IMR-90 (cell line): ENCODE data around the gene KCNK3. TPM values are rescaled to one million over a fixed set of nuclear protein-coding genes. Genes with fewer than 3 reads are reported as not detected.

Experiments used
- ATAC-seq: fragments of 200-7000 bp; cut with Tn5 transposase; 2 replicates; pipeline ENCODE4 v1.9.1; 2020; ENCODE audit warnings: low read depth, mild to moderate bottlenecking, moderate library complexity
- BruUV-seq: library from RNA; stranded (reverse); fragments of 400-500 nt; replicated peaks from 2 replicates; lab custom pipeline; 2021; lab: Mats Ljungman, UMichigan
- CTCF ChIA-PET: fragments of 300-600 bp; formaldehyde crosslinking; extraction: SDS; loops from one replicate; lab custom pipeline; 2021; ENCODE audit warnings: antibody characterized with exemption; lab: Yijun Ruan, JAX
- POLR2A ChIA-PET: fragments of 300-600 bp; sonication (Branson Sonifier 250); formaldehyde crosslinking; loops from one replicate; lab custom pipeline; 2022; ENCODE audit warnings: antibody characterized with exemption; ENCODE audit not compliant: unreplicated experiment; lab: Charles Lee
- DNase-seq: peaks from one replicate; pipeline ENCODE4 v3.0.0; 2013
- H2AFZ ChIP-seq: replicated peaks from 2 replicates; pipeline ENCODE3; 2013; ENCODE audit warnings: low read length, mild to moderate bottlenecking; ENCODE audit not compliant: poor library complexity
- H2AK5ac ChIP-seq: 2 replicates; pipeline ENCODE4 v1.6.1; 2013; ENCODE audit warnings: low read depth, low read length, inconsistent platforms
- H2AK9ac ChIP-seq: replicated peaks from 2 replicates; pipeline ENCODE3; 2013; ENCODE audit warnings: mild to moderate bottlenecking, low read depth, low read length, moderate library complexity; ENCODE audit not compliant: poor library complexity
- H2BK120ac ChIP-seq: 2 replicates; pipeline ENCODE4 v1.6.1; 2013; ENCODE audit warnings: low read depth, low read length, inconsistent platforms
- H2BK15ac ChIP-seq: 3 replicates; pipeline ENCODE4 v1.6.1; 2013; ENCODE audit warnings: low read depth, low read length, inconsistent platforms
- H2BK20ac ChIP-seq: 2 replicates; pipeline ENCODE4 v1.6.1; 2013; ENCODE audit warnings: low read depth, mild to moderate bottlenecking, inconsistent platforms, low read length, moderate library complexity
- H2BK5ac ChIP-seq: 2 replicates; pipeline ENCODE4 v1.6.1; 2013; ENCODE audit warnings: mild to moderate bottlenecking, low read depth, low read length, inconsistent platforms; ENCODE audit not compliant: poor library complexity, severe bottlenecking
- H3K14ac ChIP-seq: replicated peaks from 2 replicates; pipeline ENCODE4 v1.6.1; 2013; ENCODE audit warnings: low read depth, low read length, inconsistent platforms
- H3K18ac ChIP-seq: 2 replicates; pipeline ENCODE4 v1.6.1; 2013; ENCODE audit warnings: low read depth, low read length, control low read depth
- H3K23ac ChIP-seq: 2 replicates; pipeline ENCODE4 v1.6.1; 2013; ENCODE audit warnings: low read depth, low read length, inconsistent platforms
- H3K27ac ChIP-seq: 2 replicates; pipeline ENCODE4 v1.5.1; 2013; ENCODE audit warnings: mild to moderate bottlenecking, control low read depth, low read length; ENCODE audit not compliant: insufficient read depth
- H3K27me3 ChIP-seq: 2 replicates; pipeline ENCODE4 v1.6.1; 2013; ENCODE audit warnings: low read length; ENCODE audit not compliant: control insufficient read depth, insufficient read depth
- H3K36me3 ChIP-seq: 2 replicates; pipeline ENCODE4 v1.6.1; 2013; ENCODE audit warnings: low read length, mixed read lengths; ENCODE audit not compliant: control insufficient read depth, insufficient read depth
- H3K4ac ChIP-seq: 2 replicates; pipeline ENCODE4 v1.6.1; 2013; ENCODE audit warnings: low read depth, low read length, inconsistent platforms
- H3K4me1 ChIP-seq: 2 replicates; pipeline ENCODE4 v1.6.1; 2013; ENCODE audit warnings: low read length, mixed read lengths; ENCODE audit not compliant: control insufficient read depth, insufficient read depth
- H3K4me2 ChIP-seq: 2 replicates; pipeline ENCODE4 v1.6.1; 2013; ENCODE audit warnings: low read depth, mild to moderate bottlenecking, control low read depth, low read length, moderate library complexity
- H3K4me3 ChIP-seq: 2 replicates; pipeline ENCODE4 v1.5.1; 2013; ENCODE audit warnings: low read depth, mild to moderate bottlenecking, control low read depth, low read length, moderate library complexity; ENCODE audit not compliant: insufficient read depth
- H3K56ac ChIP-seq: 2 replicates; pipeline ENCODE4 v1.6.1; 2013; ENCODE audit warnings: low read length, inconsistent platforms; ENCODE audit not compliant: insufficient read depth; ENCODE audit errors: extremely low read depth
- H3K79me1 ChIP-seq, 2 experiments: 2 replicates each; pipeline ENCODE4 v1.6.1; 2013; ENCODE audit warnings: low read length in 2 of 2, inconsistent platforms in 1 of 2, low read depth in 1 of 2
- H3K9ac ChIP-seq: 2 replicates; pipeline ENCODE4 v1.6.1; 2013; ENCODE audit warnings: low read depth, low read length, control low read depth
- H3K9me1 ChIP-seq: 2 replicates; pipeline ENCODE4 v1.6.1; 2013; ENCODE audit warnings: low read length, inconsistent platforms; ENCODE audit not compliant: insufficient read depth
- H3K9me3 ChIP-seq: 2 replicates; pipeline ENCODE4 v1.6.1; 2013; ENCODE audit warnings: low read length; ENCODE audit not compliant: control insufficient read depth, insufficient read depth
- H4K20me1 ChIP-seq: 2 replicates; pipeline ENCODE4 v1.6.1; 2013; ENCODE audit warnings: low read length, inconsistent platforms; ENCODE audit not compliant: insufficient read depth
- H4K5ac ChIP-seq: 2 replicates; pipeline ENCODE4 v1.6.1; 2013; ENCODE audit warnings: mild to moderate bottlenecking, low read depth, low read length, control low read depth
- H4K8ac ChIP-seq, 2 experiments: 2 replicates each; pipeline ENCODE4 v1.6.1; 2013; ENCODE audit warnings: low read depth in 2 of 2, low read length in 2 of 2, control low read depth in 1 of 2, inconsistent platforms in 1 of 2
- H4K91ac ChIP-seq: 2 replicates; pipeline ENCODE4 v1.6.1; 2013; ENCODE audit warnings: low read depth, low read length, inconsistent platforms; ENCODE audit not compliant: insufficient read depth
- BHLHE40 ChIP-seq: fragments of 150-350 bp; IDR thresholded peaks from 2 replicates; pipeline ENCODE4 v1.6.1; 2016; ENCODE audit warnings: mild to moderate bottlenecking, low read depth, low read length
- CEBPB ChIP-seq: IDR thresholded peaks from 2 replicates; pipeline ENCODE4 v1.6.1; 2012; ENCODE audit warnings: low read depth, low read length, improper control_type of control experiment
- CHD1 ChIP-seq: IDR thresholded peaks from 2 replicates; pipeline ENCODE4 v1.6.1; 2012; ENCODE audit warnings: low read depth, low read length, improper control_type of control experiment
- CTCF ChIP-seq: conservative IDR thresholded peaks from 2 replicates; pipeline ENCODE4 v1.5.1; 2012; ENCODE audit warnings: mild to moderate bottlenecking, low read depth, low read length, improper control_type of control experiment
- FOS ChIP-seq: fragments of 150-350 bp; IDR thresholded peaks from 2 replicates; pipeline ENCODE4 v1.6.1; 2016; ENCODE audit warnings: low read depth, low read length
- MAFK ChIP-seq: IDR thresholded peaks from 2 replicates; pipeline ENCODE4 v1.6.1; 2012; ENCODE audit warnings: low read depth, low read length, improper control_type of control experiment
- MAZ ChIP-seq: IDR thresholded peaks from 2 replicates; pipeline ENCODE4 v1.6.1; 2012; ENCODE audit warnings: low read depth, mild to moderate bottlenecking, low read length, improper control_type of control experiment, moderate library complexity, borderline replicate concordance
- MXI1 ChIP-seq: IDR thresholded peaks from 2 replicates; pipeline ENCODE4 v1.6.1; 2012; ENCODE audit warnings: low read depth, mild to moderate bottlenecking, low read length, moderate library complexity, borderline replicate concordance
- NFE2L2 ChIP-seq: fragments of 150-350 bp; IDR thresholded peaks from 2 replicates; pipeline ENCODE4 v1.6.1; 2016; ENCODE audit warnings: low read depth, mild to moderate bottlenecking, low read length
- POLR2A ChIP-seq: IDR thresholded peaks from 2 replicates; pipeline ENCODE4 v1.6.1; 2012; ENCODE audit warnings: mild to moderate bottlenecking, low read depth, low read length
- RAD21 ChIP-seq: IDR thresholded peaks from 2 replicates; pipeline ENCODE4 v1.6.1; 2012; ENCODE audit warnings: low read length, improper control_type of control experiment
- RCOR1 ChIP-seq: IDR thresholded peaks from 2 replicates; pipeline ENCODE4 v1.6.1; 2012; ENCODE audit warnings: mild to moderate bottlenecking, low read length, improper control_type of control experiment; ENCODE audit not compliant: insufficient replicate concordance
- RFX5 ChIP-seq: IDR thresholded peaks from 2 replicates; pipeline ENCODE4 v1.8.0; 2012; ENCODE audit warnings: low read depth, mild to moderate bottlenecking, low read length, moderate library complexity
- SMC3 ChIP-seq: fragments of 150-350 bp; IDR thresholded peaks from 2 replicates; pipeline ENCODE4 v1.6.1; 2016; ENCODE audit warnings: low read depth, mild to moderate bottlenecking, antibody characterized with exemption, low read length, moderate library complexity
- USF2 ChIP-seq: fragments of 150-350 bp; IDR thresholded peaks from 2 replicates; pipeline ENCODE4 v1.6.1; 2017; ENCODE audit warnings: mild to moderate bottlenecking, antibody characterized with exemption, low read length, low read depth
- WGBS, 2 experiments: methylation state at CpG; one replicate each; pipeline versions ENCODE4 v1.1.5 to v1.1.7; 2013; ENCODE audit warnings: missing lambda C conversion rate in 2 of 2; ENCODE audit not compliant: insufficient read length in 1 of 2; ENCODE audit errors: extremely low coverage in 2 of 2; 5-methylcytosine and 5-hydroxymethylcytosine counted together
- dilution Hi-C: fragments of 300-500 bp; cut with HindIII; formaldehyde crosslinking; loops from one replicate; pipeline ENCODE4 v1.14.3; 2018; ENCODE audit warnings: low sequenced_read_pairs; ENCODE audit not compliant: unreplicated experiment
- in situ Hi-C: fragments of 300-500 bp; cut with MboI; formaldehyde crosslinking; loops from 3 replicates; pipeline ENCODE4 v1.14.3; 2019; ENCODE audit warnings: low sequenced_read_pairs, inconsistent platforms, mixed read lengths
- intact Hi-C: fragments of 100-400 bp; cut with micrococcal nuclease; formaldehyde crosslinking; loops from 2 replicates; pipeline ENCODE4 v1.10.0; 2022
- polyA plus RNA-seq, 3 experiments: library from polyadenylated mRNA; depleted of rRNA; stranded (reverse); fragments of >200 nt; gene quantifications; 2 replicates each; pipeline ENCODE4 v1.2.3, GENCODE V29; 2012; ENCODE audit warnings: low replicate concordance in 1 of 3
- total RNA-seq: library from RNA; depleted of rRNA; stranded (reverse); fragments of >200 nt; gene quantifications from 2 replicates; pipeline ENCODE4 v1.2.3, GENCODE V29; 2012
- TF ChIP-seq, protein P1 (sequence below): fragments of 150-350 bp; IDR thresholded peaks from 2 replicates; pipeline ENCODE4 v1.6.1; 2016; ENCODE audit warnings: low read depth, mild to moderate bottlenecking, low read length, moderate library complexity, borderline replicate concordance

Gene KCNK3
- total and polyA plus RNA-seq, 2 of the 4 experiments (the other 2 are of a cell fraction): under 0.01 to 0.03 TPM

- in situ Hi-C loops: no loop called here
- CTCF ChIA-PET: interaction anchor here (0.6 to 0.7 kb wide), 2 partner anchors 23 to 362 kb away, joined by 3 read pairs; no protein-coding TSS in a partner anchor
- TF ChIP-seq FOS (no peak), MXI1 (no peak), USF2 (no peak), RAD21 (no peak), BHLHE40 (no peak), RCOR1 (no peak), POLR2A (no peak), NFE2L2 (no peak), RFX5 (no peak), CHD1 (no peak), MAFK (no peak), CEBPB (no peak), CTCF (no peak), SMC3 (no peak), MAZ (no peak)
- TF ChIP-seq, protein P1, sequence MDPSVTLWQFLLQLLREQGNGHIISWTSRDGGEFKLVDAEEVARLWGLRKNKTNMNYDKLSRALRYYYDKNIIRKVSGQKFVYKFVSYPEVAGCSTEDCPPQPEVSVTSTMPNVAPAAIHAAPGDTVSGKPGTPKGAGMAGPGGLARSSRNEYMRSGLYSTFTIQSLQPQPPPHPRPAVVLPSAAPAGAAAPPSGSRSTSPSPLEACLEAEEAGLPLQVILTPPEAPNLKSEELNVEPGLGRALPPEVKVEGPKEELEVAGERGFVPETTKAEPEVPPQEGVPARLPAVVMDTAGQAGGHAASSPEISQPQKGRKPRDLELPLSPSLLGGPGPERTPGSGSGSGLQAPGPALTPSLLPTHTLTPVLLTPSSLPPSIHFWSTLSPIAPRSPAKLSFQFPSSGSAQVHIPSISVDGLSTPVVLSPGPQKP: no peak
These were observed 14.5 kb upstream of the KCNK3 start for GRCh38 chr2:26678035-26678434.

More at GRCh38 chr2:26678035-26678434, 14.5 kb upstream of the KCNK3 start:
- no peak overlapping the region for H2AK9ac ChIP-seq
- WGBS, 2 experiments: no CpG with 5 or more reads among the region's 4 CpGs
- H2BK120ac ChIP-seq: no peak overlapping the region
- no peak overlapping the region for H4K5ac ChIP-seq
- H3K56ac ChIP-seq: no peak overlapping the region
- DNase-seq: no peak
- H4K91ac ChIP-seq: no peak overlapping the region
- POLR2A ChIA-PET: no interaction called here
- H3K27ac ChIP-seq: no peak overlapping the region
- H3K4me1 ChIP-seq: no peaks in the 10 kb centered on the region
- peaks cover 4% of the 10 kb centered on the region; the same call in 1 of the 2 replicates for H3K9me3 ChIP-seq
- no peak overlapping the region for H2AFZ ChIP-seq
- H3K4me2 ChIP-seq: no peak overlapping the region
- no peak overlapping the region for H3K4me3 ChIP-seq
- no peak for ATAC-seq
- BruUV-seq: no TSS peak
- no peaks in the 10 kb centered on the region for H4K20me1 ChIP-seq
- H3K4ac ChIP-seq: no peak overlapping the region
- no peak overlapping the region for H3K23ac ChIP-seq
- intact Hi-C loops: no loop called here
- H3K9ac ChIP-seq: no peak overlapping the region
- H2BK5ac ChIP-seq: no peak overlapping the region
- H3K27me3 ChIP-seq: peaks cover 55% of the 10 kb centered on the region
- H3K18ac ChIP-seq: no peak overlapping the region
- H3K36me3 ChIP-seq: no peaks in the 10 kb centered on the region
- H3K9me1 ChIP-seq: no peaks in the 10 kb centered on the region
- H2AK5ac ChIP-seq: no peak overlapping the region
- no peak overlapping the region for H3K14ac ChIP-seq
- no peak overlapping the region for H2BK20ac ChIP-seq
- no peak overlapping the region for H2BK15ac ChIP-seq
- H4K8ac ChIP-seq: no peak overlapping the region
- H3K79me1 ChIP-seq: no peaks in the 10 kb centered on the region
- dilution Hi-C loops: no loop called here
